Measurements from ENCODE around the gene CCDC33.

The CCDC33 gene

GRCh38 chr15:74291101-74292071 is 55.3 kb downstream of the CCDC33 start:
- peak; percentile 85 to 88 for DNase-seq

GRCh38 chr15:74293021-74293810 is 57.1 kb downstream of the CCDC33 start:
- no peak for DNase-seq

- no peak for DNase-seq
These were observed 57.9 kb downstream of the CCDC33 start for GRCh38 chr15:74294010-74294409.

- DNase-seq: no peak
These were observed 59.7 kb downstream of the CCDC33 start for GRCh38 chr15:74295800-74296199.

GRCh38 chr15:74297887-74298286 is 61.8 kb downstream of the CCDC33 start:
- DNase-seq: no peak

- DNase-seq: no peak
These were observed 64.1 kb downstream of the CCDC33 start for GRCh38 chr15:74300057-74300795.

- DNase-seq: no peak
These were observed 65.6 kb downstream of the CCDC33 start for GRCh38 chr15:74301583-74302361.

GRCh38 chr15:74302821-74303359 is 66.8 kb downstream of the CCDC33 start:
- DNase-seq: peak; percentile 57 to 63

GRCh38 chr15:74303741-74304309 is 67.7 kb downstream of the CCDC33 start:
- no peak for DNase-seq

GRCh38 chr15:74304431-74304830 is 68.3 kb downstream of the CCDC33 start:
- no peak for DNase-seq

GRCh38 chr15:74305687-74306086 is 69.6 kb downstream of the CCDC33 start:
- DNase-seq: no peak

- no peak for DNase-seq
These were observed 70.7 kb downstream of the CCDC33 start for GRCh38 chr15:74306781-74307217.

- peak; percentile 59 for DNase-seq
These were observed 72.0 kb downstream of the CCDC33 start for GRCh38 chr15:74307827-74308811.

GRCh38 chr15:74311734-74312444 is 75.8 kb downstream of the CCDC33 start:
- no peak for DNase-seq

GRCh38 chr15:74312445-74313007 is 76.4 kb downstream of the CCDC33 start:
- no peak for DNase-seq

- DNase-seq: no peak
These were observed 77.8 kb downstream of the CCDC33 start for GRCh38 chr15:74313889-74314288.

- DNase-seq: peak; percentile 54 to 63
These were observed 78.8 kb downstream of the CCDC33 start for GRCh38 chr15:74314795-74315438.

GRCh38 chr15:74315626-74316025 is 79.5 kb downstream of the CCDC33 start:
- DNase-seq: peak; percentile 42 to 54

GRCh38 chr15:74316141-74316540 is 80.0 kb downstream of the CCDC33 start:
- no peak for DNase-seq

Data from activated T-cell treated with anti-CD3 and anti-CD28 coated beads, Interleukin-2, amount 50 U/mL, for 48 hours (primary cell).